Retinal pigment epithelial cell (primary cell): Measurements from ENCODE around the gene SETD1A.
A peak's percentile ranks its signal among the peaks of the same experiment; 100 is the strongest.

Source experiments
- DNase-seq: peaks from one replicate; pipeline ENCODE4 v3.0.0-alpha.2; 2010; ENCODE audit warnings: low read depth
- H3K4me3 ChIP-seq: 2 replicates; pipeline ENCODE4 v1.5.1; 2011; ENCODE audit warnings: mild to moderate bottlenecking, low read length, control low read depth, moderate library complexity
- CTCF ChIP-seq: conservative IDR thresholded peaks from 2 replicates; pipeline ENCODE4 v1.5.1; 2011; ENCODE audit warnings: low read depth, low read length, control low read depth, inconsistent platforms

Gene SETD1A

GRCh38 chr16:30977502-30977901, 19.9 kb downstream of the SETD1A start:
- DNase-seq, result no peak
- no peak overlapping the region for H3K4me3 ChIP-seq
- TF ChIP-seq CTCF, result peak; percentile 54

GRCh38 chr16:30979170-30980022, 21.8 kb downstream of the SETD1A start:
- no peak for TF ChIP-seq CTCF
- DNase-seq, result no peak
- H3K4me3 ChIP-seq, result no peak overlapping the region

- TF ChIP-seq CTCF, result no peak
- no peak overlapping the region for H3K4me3 ChIP-seq
- DNase-seq, result no peak
Observed at GRCh38 chr16:30980023-30980371, 22.4 kb downstream of the SETD1A start.

GRCh38 chr16:30980434-30980833, 22.9 kb downstream of the SETD1A start:
- no peak overlapping the region for H3K4me3 ChIP-seq
- no peak for DNase-seq
- TF ChIP-seq CTCF, result no peak

- no peak for TF ChIP-seq CTCF
- no peak overlapping the region for H3K4me3 ChIP-seq
- no peak for DNase-seq
Observed at GRCh38 chr16:30980959-30981358, 23.4 kb downstream of the SETD1A start.

- no peak overlapping the region for H3K4me3 ChIP-seq
- no peak for DNase-seq
- no peak for TF ChIP-seq CTCF
Observed at GRCh38 chr16:30982548-30983288, 25.2 kb downstream of the SETD1A start.
